GM18861 (cell line): ENCODE data around the gene CARMIL1.

ENCODE experiments used
- ATAC-seq: cut with Tn5 transposase; IDR thresholded peaks from one replicate; pipeline ENCODE4 v1.9.1; 2021; ENCODE audit not compliant: unreplicated experiment

CARMIL1 gene

DNA sequence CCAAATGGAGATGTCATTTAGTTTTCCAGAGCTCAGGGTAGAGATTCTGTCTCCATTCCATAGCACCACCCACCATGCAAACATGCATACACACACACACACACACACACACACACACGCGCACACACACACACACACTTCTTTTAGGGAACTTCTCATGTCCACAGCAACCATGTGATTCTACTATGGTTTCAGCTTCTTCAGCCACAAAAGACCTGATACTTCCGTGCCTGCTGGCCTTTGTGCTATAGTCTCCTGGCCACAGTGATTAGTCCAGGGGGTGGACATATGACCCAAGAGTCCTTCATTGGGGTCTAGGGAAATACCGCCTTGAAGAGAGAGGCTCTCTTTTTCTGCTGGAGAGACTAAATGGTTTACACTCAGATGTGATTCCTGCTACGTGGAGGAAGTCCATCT, 53.5 kb downstream of the CARMIL1 start:
- ATAC-seq, result no peak

DNA sequence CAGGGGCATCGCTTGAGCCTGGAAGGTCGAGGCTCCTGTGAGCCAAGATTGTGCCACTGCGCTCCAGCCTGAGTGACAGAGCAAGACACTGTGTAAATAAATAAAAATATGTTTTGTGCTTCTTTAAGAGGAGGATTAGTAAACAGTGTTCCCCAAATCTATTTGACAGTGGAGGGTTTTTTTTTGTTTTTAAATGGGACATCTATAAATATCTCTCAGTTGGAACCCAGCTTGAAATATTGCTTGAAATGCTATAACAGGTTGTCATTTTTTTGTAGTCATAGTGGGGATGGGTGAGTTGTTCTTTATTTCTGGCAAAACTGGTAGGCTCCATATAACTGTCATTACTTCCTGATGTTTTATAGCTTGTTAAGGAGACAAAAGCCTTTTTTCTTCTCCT, 54.3 kb downstream of the CARMIL1 start:
- ATAC-seq, result no peak

DNA sequence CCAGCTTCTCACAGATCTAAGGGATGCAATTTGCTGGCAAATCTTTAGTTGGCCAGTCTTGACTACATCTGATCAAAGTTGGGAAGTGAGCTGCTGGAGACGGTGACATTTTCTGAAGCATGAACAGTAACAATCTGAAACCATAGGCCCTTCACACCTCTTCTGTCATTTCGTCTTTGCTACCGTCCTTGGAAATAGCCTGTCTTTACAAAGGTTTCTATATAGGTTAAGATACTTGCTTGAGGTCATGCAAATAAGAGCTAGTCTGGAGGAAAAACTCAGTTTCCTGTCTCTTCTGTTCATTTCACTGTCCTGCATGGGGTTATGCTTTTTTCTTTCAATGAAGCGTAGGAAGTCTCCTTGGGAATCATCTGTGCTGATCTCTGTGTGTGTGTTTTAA, 55.6 kb downstream of the CARMIL1 start:
- ATAC-seq, result no peak

DNA sequence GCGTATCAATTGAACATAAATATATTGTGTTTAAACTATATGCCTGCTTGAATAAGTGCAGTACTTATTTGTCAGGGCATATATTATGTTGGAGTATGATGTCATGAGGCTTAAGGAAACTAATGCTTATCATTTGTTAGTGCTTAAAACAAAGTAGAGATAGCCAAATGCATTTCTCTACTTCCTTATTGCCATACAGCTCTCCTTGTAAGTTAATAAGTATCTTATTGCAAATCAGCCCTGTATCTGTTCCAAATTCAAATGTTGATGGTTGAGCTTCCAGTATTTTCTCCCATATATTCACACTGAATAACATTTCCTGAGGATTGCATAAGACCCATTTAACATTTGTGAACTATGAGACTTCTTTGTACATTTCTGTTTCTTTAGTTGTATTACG, 57.8 kb downstream of the CARMIL1 start:
- ATAC-seq, result no peak

DNA sequence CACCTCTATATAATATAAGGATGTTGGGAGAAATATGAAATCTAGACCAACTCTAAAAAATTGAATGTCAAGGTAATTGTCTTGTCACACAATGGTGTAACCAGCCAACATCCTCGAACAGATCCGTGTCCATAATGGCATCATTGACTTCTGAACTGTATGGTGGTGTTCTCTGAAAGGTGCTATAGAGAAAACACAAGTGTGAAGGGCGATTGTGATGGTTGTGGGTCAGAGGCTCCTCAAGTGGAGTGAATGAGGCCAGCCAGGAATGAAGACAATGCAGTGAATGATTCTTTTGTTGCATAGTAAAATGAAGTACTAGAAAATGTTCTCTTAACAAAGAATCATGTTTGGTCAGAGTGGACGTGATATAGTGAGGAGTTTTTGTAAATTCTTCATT, 58.3 kb downstream of the CARMIL1 start:
- ATAC-seq, result no peak

DNA sequence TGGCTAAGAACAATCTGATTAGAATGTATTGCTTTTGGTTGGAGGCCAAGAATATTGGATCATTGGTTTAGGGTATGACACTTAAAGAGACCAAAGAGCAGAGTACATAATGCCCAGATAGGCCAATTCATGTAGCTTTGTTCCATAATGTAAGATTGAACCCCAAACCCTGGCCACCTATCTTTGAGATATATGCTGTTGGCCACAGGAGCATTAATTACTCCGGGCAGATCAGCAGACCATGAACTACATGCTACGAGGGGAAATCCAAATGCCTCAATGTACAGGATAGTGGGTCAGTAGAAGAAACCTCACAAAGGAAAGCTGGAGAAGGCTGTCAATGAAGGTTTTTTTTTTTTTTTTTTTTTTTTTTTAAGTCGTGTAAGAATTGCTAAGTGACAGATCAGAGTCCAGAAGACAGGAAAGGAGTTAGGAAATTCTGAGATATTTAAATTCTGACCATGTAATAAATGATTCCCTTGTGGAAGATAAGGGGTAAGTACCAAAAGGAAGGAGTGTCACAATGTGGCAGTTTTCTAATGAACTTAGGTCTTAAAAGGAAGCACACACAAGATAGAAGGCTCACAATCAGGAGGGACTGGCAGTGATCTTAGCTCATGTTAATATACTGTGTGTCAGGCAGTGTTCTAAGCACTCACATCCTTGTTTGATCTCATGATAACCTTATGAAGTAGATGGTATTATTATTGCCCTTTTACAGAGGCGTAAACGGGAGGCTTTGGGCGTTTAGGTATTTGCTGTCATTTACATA, 61.4 kb downstream of the CARMIL1 start:
- no peak for ATAC-seq

DNA sequence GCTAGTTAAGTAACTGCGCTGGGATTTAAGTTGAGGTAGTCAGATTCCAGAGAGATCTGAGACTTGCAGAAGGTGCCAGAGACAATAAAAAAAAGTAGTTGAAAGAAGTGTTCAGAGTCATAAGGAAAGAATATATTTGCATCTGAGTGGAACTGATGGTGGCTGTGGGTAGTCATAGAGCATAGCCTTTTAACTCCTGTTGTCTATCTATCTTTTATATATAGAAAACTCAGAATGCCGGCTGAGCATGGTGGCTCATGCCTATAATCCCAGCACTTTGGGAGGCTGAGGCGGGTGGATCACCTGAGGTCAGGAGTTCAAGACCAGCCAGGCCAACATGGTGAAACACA, 62.0 kb downstream of the CARMIL1 start:
- ATAC-seq, result no peak

DNA sequence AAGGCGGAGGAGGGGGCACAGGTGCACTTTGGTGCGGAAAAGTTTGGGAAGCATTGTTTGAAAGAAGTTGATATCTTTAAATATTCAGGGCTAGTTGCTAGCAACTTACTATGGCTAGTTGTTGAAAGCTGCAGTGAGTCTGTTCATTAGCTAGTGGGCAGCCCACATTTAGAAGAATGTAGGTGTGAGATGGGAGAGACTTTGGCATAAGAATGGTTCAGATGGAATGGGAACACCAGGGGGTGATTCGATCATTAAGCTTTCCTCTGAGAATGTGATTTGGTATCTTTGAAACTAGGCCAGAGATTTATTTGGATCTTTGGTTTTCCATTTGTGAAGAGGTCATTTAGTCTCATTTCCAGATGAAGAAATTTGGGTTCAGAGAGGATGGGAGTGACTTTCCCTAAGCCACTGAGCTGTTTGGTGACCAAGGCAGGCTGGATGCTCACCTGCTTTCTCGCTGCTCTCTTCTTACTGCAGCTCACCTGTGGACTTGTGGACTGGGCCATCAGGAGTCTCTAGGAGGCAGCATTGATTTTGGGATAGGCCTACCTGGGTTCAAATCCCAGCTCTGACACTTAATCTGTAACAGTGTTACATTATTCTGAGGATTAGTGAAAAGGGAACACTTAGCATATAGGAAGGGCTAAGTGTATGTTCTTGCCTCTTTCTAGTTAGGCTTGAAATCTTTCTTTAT, 62.9 kb downstream of the CARMIL1 start:
- ATAC-seq, result no peak

DNA sequence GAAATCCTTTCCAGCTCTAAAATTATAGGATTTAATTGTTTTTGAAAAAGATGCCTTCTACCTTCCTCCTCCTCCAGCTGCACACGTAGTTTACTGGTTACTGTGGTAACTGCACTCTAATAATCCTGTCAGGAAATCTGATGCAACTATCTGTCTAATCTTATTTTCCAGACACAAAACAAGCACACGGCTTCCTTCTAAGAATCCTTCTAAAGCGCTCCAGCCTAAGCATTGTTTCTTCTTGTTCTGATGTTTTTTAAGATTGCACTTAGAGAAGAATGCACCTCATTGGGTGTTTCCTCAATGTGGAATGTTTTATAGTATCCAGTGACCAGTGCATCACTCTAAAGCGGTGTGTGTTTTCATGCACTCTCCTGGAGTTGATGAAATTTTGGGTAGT, 63.6 kb downstream of the CARMIL1 start:
- no peak for ATAC-seq

DNA sequence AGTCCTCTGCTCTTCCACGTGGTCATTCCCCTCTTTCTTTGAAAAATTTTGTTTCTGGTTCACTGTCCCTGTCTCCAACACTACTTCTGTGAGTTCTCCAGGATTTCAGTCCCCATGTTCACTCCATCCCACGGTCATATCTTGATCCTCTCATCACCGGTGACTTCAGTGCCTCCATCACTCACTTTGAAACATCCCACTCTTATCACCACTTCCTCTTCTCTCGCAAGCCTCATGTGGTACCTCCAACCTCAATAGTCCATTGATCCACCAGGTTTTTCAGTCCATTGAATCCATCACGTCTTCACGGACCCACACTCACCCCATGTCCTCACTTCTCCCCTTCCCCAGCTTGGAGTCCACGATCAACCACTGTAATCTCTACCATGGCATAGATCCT, 64.8 kb downstream of the CARMIL1 start:
- ATAC-seq, result no peak

DNA sequence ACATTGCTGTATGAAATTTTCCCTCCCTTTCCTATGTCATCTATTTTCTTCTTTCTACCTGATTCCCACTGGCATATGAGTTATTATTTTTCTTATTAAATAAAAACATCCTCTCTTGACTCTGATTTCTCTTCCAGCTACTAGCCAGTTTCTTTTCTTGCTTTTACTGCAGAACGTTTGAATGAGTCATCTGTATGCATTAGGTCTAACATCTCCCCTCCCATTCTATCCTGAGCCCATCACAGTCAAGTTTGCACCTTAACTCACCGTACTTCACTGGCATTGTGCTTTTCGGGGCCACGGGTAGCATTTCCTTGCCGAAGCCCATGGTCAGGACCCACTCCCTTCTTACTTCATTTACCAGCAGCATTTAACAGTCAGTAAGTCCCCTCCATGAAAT, 65.7 kb downstream of the CARMIL1 start:
- ATAC-seq, result no peak

DNA sequence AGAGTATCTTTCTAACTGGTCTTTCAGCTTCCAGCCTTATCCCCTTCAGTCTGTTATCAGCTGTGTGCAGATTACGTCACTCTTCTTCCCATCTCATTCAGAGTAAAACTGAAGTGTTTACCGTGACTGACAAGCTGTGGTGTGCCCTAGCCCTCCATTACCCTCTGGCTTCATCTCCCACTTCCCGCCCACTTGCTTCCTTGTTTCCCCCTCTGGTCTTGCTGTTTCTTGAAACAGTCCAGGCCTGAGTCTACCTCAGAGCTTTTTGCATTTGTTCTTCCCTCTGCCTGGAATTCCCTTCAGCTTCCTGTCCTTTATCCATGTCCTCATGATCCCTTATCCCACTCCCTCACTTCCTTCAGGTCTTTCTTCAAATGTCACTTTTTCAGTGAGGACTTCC, 66.9 kb downstream of the CARMIL1 start:
- no peak for ATAC-seq

DNA sequence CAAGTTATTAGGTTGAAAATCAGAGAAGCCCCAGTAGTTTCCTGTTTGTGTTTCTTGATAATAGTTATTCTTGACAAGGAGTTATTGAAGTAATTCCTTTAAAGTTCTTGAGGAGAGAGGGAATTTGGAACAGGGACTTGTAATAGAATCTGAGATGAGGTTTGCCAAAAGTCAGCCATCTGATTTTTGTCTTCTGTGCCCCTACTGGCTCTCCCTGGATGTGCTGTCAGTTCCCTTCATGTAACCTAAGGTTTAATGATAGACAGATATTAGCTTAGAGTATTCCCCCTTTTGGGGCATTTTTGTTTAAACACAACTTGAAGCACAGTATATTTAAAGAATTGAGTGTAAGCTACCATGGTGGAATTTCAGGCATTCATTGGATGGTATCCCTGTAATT, 71.4 kb downstream of the CARMIL1 start:
- no peak for ATAC-seq

DNA sequence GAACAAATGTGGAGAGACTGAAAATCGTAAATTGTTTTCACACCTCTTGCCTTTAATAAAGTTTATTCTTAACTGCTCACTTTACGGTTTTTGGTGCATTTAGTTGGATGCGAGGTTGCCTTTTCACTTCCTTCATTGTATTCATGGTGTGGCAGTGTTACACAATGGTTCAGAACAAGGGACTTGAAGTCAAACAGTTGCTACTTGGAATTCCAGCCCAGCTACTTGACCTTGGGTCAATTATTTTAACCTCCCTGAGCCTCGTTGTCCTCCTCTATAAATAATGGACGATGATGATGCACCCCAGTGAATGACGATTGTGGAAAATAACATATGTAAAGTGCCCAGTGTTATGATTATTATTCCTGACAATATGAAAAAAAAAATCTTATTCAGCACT, 72.3 kb downstream of the CARMIL1 start:
- no peak for ATAC-seq

DNA sequence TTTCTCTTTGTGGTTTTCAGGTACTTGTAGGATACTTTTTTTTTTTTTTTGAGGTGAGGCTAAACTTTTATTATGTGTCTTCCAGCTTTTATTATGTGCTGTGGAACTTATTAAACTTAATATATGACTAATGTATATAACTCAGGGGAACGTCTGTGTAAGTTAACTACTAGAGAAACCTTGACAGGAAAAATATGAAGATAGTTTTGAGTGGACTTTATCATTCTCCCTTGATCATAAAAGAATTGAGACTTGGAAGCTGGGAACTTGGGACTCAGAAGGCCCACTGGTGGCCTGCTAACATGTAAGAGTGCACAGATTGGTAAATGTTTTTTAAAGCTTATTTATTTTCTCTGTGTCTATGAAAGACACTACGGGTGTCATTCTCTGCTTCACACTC, 73.1 kb downstream of the CARMIL1 start:
- no peak for ATAC-seq

DNA sequence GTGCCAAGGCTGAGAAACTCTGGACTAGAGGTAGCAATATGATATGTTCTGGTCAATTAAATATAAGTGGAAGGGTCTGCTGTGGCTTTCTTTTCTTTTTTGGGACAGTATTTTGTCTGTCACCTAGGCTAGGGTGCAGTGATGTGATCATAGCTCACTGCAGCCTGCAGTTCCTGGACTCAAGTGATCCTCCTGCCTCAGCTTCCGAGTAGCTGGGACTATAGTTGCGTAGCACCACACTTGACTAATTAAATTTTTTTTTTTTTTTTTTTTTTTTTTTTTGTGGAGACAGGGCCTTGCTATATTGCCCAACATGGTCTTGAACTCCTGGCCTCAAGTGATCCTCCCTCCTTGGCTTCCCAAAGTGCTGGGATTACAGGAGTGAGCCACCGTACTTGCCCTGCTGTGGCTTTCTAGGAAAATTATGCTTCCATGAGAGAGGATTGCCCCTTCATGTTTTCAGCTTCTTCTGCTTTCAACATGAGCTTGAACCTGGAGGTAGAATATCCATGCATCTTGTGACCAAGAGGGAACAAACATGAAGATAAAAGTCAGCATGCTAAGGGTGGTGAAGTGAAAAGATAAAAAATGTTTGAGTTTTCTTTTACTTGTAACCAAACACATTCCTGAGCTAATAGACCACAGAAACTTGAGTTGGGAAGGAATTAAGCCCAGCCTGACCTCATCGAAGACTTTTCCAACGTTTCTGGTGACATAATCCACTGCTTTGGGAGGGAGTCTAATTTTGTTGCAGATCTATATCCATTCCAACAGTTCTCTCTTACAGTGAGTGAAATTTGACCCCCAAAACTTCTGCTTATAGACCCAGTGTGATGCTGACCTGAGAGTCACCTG, 75.1 kb downstream of the CARMIL1 start:
- no peak for ATAC-seq

DNA sequence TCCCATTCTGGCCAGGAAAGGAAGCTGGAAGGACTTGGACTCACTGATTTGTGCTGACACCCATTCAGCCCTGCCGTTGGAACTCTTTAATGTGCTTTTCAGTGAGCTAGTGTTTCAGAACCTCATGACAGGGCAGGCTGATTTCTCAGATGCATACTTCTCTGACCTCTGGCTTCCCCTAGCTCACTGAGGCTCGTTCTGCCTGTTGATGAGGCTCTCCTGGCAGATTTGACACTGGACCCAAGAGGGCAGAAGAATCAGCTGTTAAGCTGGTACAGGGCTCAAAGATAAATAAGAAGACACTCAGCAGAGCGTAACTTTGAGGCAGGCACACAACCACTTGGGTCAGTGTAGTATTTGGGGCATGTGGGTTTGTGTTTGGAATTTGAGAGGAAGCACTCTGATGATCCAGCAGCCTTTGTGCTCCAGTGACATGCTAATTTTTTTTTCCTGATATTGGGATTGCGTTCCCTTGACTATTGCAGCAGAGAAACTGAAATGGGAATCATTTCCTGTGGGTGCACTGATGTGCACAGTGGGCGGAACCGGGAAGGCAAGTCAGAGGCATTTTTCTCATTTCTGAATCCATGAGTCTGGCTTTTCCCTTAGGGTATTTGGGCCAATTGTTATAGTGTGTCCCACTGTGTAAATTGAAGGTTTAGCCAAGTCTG, 80.2 kb downstream of the CARMIL1 start:
- no peak for ATAC-seq

DNA sequence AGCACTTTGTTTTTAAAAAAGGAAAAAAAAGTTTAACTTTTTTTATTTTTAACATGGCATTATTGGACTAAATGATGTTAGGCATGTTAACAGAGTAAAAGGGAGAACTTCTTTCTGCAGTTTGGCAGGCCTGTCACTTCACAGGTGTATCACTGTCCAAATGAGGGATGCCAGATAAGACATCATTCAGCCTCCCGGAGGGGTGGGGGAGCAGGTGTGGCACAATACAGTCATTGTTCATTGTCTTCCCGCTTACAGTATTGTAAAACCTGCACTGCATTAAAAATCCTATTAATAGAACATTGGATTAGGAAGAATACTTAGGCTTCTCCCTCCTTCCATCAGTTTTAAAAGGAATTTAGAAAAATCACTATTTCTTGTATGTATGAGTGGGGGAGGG, 80.7 kb downstream of the CARMIL1 start:
- ATAC-seq, result no peak

DNA sequence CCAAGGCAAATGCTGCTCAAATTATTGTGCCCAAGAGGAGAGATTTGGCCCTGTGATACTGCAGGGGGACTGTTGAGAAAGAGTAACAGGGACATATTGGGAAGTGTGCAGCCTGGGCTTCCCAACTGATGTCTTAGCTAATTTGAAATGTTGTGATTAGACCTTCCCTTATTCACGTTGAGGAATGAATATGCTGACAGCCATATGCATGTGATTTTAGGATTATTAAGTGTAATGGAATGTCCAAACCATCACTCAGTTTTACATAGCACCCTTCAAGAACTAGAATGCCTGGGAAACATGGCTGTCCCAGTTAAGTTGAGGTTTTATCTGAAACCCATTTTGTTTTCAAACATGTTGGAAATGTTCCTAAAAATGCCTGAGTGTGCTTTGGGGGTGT, 81.4 kb downstream of the CARMIL1 start:
- no peak for ATAC-seq

DNA sequence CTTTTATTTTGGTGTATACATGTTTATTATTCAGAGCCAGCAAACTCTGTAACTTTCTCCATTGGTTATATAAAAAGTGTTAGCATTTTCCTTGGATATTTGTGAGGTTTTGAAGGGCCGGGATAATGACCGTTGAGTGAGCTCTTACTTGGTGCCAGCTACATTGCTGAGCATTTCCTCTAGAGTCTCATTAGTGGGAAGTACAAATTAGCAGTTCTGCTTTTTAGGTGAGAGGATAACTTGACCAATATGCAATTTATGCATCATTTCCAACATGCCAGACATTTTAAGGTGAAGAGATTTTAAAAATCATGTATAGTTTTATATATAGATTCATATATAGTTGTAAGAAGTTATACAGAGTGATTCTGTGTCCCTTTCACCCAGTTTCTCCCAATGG, 84.3 kb downstream of the CARMIL1 start:
- no peak for ATAC-seq

DNA sequence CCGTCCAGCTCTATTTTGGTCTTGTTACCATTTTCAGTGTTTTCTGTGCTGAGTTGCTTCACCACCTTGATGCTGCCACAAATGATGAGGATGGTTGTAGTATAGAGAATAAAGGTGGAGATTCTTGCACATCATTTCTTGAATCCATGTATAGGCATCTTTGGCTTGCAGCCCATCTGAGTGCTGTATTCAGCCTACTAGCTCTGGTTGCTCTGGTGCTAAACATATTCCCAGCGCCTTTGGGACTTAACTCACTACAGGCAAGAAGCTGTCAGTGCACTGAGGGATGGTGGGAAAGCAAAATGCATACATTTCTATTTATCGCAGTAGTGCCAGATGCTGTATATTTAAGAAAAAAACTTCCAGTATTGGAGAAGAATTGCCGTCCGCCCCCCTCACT, 86.0 kb downstream of the CARMIL1 start:
- no peak for ATAC-seq
